HL-60 (cell line): ENCODE measurements around the gene HSBP1L1.

Source experiments
- GABPA ChIP-seq: IDR thresholded peaks from 2 replicates; pipeline ENCODE4 v1.6.1; 2012; ENCODE audit warnings: low read depth
- POLR2AphosphoS5 ChIP-seq: IDR thresholded peaks from 2 replicates; pipeline ENCODE4 v1.6.1; 2012; ENCODE audit warnings: low read depth
- TF ChIP-seq, protein P1 (sequence below): IDR thresholded peaks from one replicate; pipeline ENCODE4 v1.5.1; 2011; ENCODE audit warnings: low read length, control low read depth, inconsistent platforms; ENCODE audit not compliant: insufficient read depth

DNA sequence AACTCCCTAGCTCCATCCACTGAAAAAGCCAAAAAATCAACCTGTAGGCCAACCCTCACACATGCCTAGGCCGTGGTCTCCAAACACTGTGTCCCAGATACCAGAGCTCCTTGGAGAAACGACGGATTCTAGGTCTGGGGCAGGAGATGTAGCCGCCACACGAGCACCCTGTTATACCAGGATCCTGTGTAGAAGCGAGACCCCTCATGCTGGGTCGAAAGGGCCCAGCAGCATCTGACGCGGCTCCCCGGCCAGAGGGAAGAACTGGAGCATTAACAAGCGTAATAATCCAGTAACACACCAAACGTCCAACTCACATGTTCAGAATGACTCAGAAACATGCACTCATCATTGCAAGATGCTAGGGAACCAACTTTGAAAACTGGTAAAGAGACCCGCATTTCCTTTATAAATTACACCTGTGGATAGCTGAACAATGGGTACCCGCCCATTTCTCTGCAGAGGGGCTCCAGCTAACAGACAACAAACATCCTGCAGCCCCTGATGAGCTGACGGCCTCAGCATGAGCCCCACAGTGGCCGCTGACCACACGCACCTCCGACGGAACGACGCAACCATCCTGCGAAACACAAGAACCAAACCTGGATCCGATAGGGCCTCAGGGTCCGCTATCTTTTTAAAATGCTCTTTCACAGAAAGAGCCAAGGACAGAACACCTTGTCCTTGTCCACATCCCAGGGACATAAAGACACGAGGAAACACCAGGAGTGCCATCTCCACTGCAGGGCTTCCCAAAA lies 27.2 kb upstream of the HSBP1L1 start:
- TF ChIP-seq, protein P1, sequence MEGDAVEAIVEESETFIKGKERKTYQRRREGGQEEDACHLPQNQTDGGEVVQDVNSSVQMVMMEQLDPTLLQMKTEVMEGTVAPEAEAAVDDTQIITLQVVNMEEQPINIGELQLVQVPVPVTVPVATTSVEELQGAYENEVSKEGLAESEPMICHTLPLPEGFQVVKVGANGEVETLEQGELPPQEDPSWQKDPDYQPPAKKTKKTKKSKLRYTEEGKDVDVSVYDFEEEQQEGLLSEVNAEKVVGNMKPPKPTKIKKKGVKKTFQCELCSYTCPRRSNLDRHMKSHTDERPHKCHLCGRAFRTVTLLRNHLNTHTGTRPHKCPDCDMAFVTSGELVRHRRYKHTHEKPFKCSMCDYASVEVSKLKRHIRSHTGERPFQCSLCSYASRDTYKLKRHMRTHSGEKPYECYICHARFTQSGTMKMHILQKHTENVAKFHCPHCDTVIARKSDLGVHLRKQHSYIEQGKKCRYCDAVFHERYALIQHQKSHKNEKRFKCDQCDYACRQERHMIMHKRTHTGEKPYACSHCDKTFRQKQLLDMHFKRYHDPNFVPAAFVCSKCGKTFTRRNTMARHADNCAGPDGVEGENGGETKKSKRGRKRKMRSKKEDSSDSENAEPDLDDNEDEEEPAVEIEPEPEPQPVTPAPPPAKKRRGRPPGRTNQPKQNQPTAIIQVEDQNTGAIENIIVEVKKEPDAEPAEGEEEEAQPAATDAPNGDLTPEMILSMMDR = no peak
- TF ChIP-seq POLR2AphosphoS5 = no peak
- no peak for TF ChIP-seq GABPA
